HL-60 (cell line): ENCODE results near the gene REPS2.

Experiments used
- GABPA ChIP-seq: IDR thresholded peaks from 2 replicates; pipeline ENCODE4 v1.6.1; 2012; ENCODE audit warnings: low read depth
- POLR2AphosphoS5 ChIP-seq: IDR thresholded peaks from 2 replicates; pipeline ENCODE4 v1.6.1; 2012; ENCODE audit warnings: low read depth
- SPI1 ChIP-seq: IDR thresholded peaks from 2 replicates; pipeline ENCODE4 v1.6.1; 2012; ENCODE audit warnings: low read depth, mild to moderate bottlenecking, borderline replicate concordance
- TF ChIP-seq, protein P1 (sequence below): IDR thresholded peaks from one replicate; pipeline ENCODE4 v1.5.1; 2011; ENCODE audit warnings: low read length, control low read depth, inconsistent platforms; ENCODE audit not compliant: insufficient read depth
- TF ChIP-seq, protein P2 (sequence below): IDR thresholded peaks from 2 replicates; pipeline ENCODE4 v1.6.1; 2012; ENCODE audit warnings: low read depth; ENCODE audit not compliant: insufficient replicate concordance

GRCh38 chrX:16981209-16981608, 34.8 kb downstream of the REPS2 start:
- TF ChIP-seq, protein P1, sequence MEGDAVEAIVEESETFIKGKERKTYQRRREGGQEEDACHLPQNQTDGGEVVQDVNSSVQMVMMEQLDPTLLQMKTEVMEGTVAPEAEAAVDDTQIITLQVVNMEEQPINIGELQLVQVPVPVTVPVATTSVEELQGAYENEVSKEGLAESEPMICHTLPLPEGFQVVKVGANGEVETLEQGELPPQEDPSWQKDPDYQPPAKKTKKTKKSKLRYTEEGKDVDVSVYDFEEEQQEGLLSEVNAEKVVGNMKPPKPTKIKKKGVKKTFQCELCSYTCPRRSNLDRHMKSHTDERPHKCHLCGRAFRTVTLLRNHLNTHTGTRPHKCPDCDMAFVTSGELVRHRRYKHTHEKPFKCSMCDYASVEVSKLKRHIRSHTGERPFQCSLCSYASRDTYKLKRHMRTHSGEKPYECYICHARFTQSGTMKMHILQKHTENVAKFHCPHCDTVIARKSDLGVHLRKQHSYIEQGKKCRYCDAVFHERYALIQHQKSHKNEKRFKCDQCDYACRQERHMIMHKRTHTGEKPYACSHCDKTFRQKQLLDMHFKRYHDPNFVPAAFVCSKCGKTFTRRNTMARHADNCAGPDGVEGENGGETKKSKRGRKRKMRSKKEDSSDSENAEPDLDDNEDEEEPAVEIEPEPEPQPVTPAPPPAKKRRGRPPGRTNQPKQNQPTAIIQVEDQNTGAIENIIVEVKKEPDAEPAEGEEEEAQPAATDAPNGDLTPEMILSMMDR, result no peak
- no peak for TF ChIP-seq POLR2AphosphoS5
- no peak for TF ChIP-seq GABPA
- TF ChIP-seq, protein P2, sequence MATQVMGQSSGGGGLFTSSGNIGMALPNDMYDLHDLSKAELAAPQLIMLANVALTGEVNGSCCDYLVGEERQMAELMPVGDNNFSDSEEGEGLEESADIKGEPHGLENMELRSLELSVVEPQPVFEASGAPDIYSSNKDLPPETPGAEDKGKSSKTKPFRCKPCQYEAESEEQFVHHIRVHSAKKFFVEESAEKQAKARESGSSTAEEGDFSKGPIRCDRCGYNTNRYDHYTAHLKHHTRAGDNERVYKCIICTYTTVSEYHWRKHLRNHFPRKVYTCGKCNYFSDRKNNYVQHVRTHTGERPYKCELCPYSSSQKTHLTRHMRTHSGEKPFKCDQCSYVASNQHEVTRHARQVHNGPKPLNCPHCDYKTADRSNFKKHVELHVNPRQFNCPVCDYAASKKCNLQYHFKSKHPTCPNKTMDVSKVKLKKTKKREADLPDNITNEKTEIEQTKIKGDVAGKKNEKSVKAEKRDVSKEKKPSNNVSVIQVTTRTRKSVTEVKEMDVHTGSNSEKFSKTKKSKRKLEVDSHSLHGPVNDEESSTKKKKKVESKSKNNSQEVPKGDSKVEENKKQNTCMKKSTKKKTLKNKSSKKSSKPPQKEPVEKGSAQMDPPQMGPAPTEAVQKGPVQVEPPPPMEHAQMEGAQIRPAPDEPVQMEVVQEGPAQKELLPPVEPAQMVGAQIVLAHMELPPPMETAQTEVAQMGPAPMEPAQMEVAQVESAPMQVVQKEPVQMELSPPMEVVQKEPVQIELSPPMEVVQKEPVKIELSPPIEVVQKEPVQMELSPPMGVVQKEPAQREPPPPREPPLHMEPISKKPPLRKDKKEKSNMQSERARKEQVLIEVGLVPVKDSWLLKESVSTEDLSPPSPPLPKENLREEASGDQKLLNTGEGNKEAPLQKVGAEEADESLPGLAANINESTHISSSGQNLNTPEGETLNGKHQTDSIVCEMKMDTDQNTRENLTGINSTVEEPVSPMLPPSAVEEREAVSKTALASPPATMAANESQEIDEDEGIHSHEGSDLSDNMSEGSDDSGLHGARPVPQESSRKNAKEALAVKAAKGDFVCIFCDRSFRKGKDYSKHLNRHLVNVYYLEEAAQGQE, result no peak
- no peak for TF ChIP-seq SPI1
